ENCODE data around the gene PFKL. TPM values are rescaled to one million over a fixed set of nuclear protein-coding genes. Genes with fewer than 3 reads are reported as not detected.

Gene PFKL
- total and polyA plus RNA-seq, 2 of the 8 experiments (the other 6 are each of a cell fraction or from before 2014, with no cell fraction given), result 80.2 to 82.3 TPM

- H3K27ac ChIP-seq (ENCODE audit: low read depth, low read length), result no peak overlapping the region
- no peak overlapping the region for H4K91ac ChIP-seq (replicated peaks; ENCODE audit: insufficient read length, low read length)
- H3K4me1 ChIP-seq (replicated peaks in 1 of 4; ENCODE audit: control insufficient read depth in 3 of 4, insufficient read depth in 4 of 4, low read length in 3 of 4), result peaks cover 0 to 7% (median 4%) of the 10 kb centered on the region in 4 experiments; a peak in 6 of 7 replicates
- H3K9ac ChIP-seq (replicated peaks in 1 of 4; ENCODE audit: extremely low read depth in 1 of 4, low read depth in 3 of 4, low read length in 3 of 4), result no peak overlapping the region
- no peak overlapping the region for H3K23ac ChIP-seq (ENCODE audit: insufficient read length)
- H3K18ac ChIP-seq (ENCODE audit: extremely low read depth, low read length), result no peak overlapping the region
- H4K8ac ChIP-seq (ENCODE audit: extremely low read depth, insufficient read depth, low read length), result no peak overlapping the region
- 85% methylated on average over 4 of the region's 4 CpGs; no CpG with 5 or more reads in 1 of the 2 experiments for WGBS, 2 experiments (ENCODE audit: extremely low coverage in 1 of 2, insufficient coverage in 1 of 2, insufficient read length in 1 of 2, insufficient replicate concordance in 2 of 2, low coverage in 1 of 2, low lambda C conversion rate in 2 of 2, missing lambda C conversion rate in 1 of 2)
- H2BK20ac ChIP-seq (ENCODE audit: low read length), result no peak overlapping the region
- no peaks in the 10 kb centered on the region for H3K23me2 ChIP-seq (ENCODE audit: low read depth, low read length)
- TF ChIP-seq RXRA (IDR thresholded peaks at IDR 0.05; ENCODE audit: insufficient read depth, low read depth, low read length) (no peak), CHD2 (IDR thresholded peaks at IDR 0.05; ENCODE audit: low read length) (no peak), JUND (IDR thresholded peaks at IDR 0.05; ENCODE audit: low read length) (no peak), KDM5A (IDR thresholded peaks at IDR 0.05; ENCODE audit: low read length) (no peak), POU5F1 (IDR thresholded peaks at IDR 0.05; ENCODE audit: low read depth, low read length) (no peak)
- no peak overlapping the region for H3K56ac ChIP-seq (replicated peaks; ENCODE audit: insufficient read length, low read depth, low read length)
- no peak overlapping the region for H2AFZ ChIP-seq (ENCODE audit: low read length)
- no peaks in the 10 kb centered on the region for H3K27me3 ChIP-seq (replicated peaks in 1 of 4; ENCODE audit: control insufficient read depth in 3 of 4, extremely low read depth in 1 of 4, insufficient read depth in 3 of 4, low read length in 3 of 4)
- no peak overlapping the region for H3K14ac ChIP-seq (ENCODE audit: insufficient read length)
- no peaks in the 10 kb centered on the region for H3K9me3 ChIP-seq (ENCODE audit: insufficient read depth in 2 of 2, low read depth in 1 of 2, low read length in 1 of 2)
- no peaks in the 10 kb centered on the region for H3K36me3 ChIP-seq (ENCODE audit: control insufficient read depth in 2 of 4, insufficient read depth in 4 of 4, low read length in 3 of 4)
- CTCF ChIA-PET (ENCODE audit: partially characterized antibody), result interaction anchor here (2.6 kb wide), 1 partner anchor 37 kb away, joined by 8 read pairs; no protein-coding TSS in a partner anchor
- no peak overlapping the region for H4K5ac ChIP-seq (ENCODE audit: insufficient read length, low read depth, low read length)
- no peak for DNase-seq (ENCODE audit: low read depth in 1 of 2, low spot score in 2 of 2)
- no peaks in the 10 kb centered on the region for H3K79me1 ChIP-seq (ENCODE audit: low read depth, low read length)
- no peak for FAIRE-seq
- no peak overlapping the region for H2AK5ac ChIP-seq (ENCODE audit: low read depth, low read length)
- H2BK12ac ChIP-seq (ENCODE audit: low read depth, low read length), result no peak overlapping the region
- POLR2A ChIA-PET (ENCODE audit: partially characterized antibody), result no interaction called here
- no peak overlapping the region for H3K4me2 ChIP-seq (ENCODE audit: insufficient read depth in 1 of 2, low read depth in 2 of 2, low read length in 2 of 2)
- H2BK120ac ChIP-seq (replicated peaks; ENCODE audit: low read depth, low read length), result no peak overlapping the region
- H2BK15ac ChIP-seq (ENCODE audit: low read length), result no peak overlapping the region
- H3K79me2 ChIP-seq (ENCODE audit: control insufficient read depth in 1 of 2, insufficient read depth in 2 of 2, low read length in 2 of 2), result no peaks in the 10 kb centered on the region
- H4K20me1 ChIP-seq (replicated peaks in 1 of 2; ENCODE audit: control insufficient read depth in 1 of 2, insufficient read depth in 2 of 2, low read length in 2 of 2), result no peaks in the 10 kb centered on the region
- no peak overlapping the region for H3K4me3 ChIP-seq (ENCODE audit: extremely low read depth in 1 of 4, insufficient read depth in 2 of 4, low read depth in 3 of 4, low read length in 4 of 4)
- H2BK5ac ChIP-seq (ENCODE audit: low read depth, low read length), result no peak overlapping the region
- no peak overlapping the region for H3K4ac ChIP-seq (replicated peaks; ENCODE audit: insufficient read length, low read depth, low read length)
Observed at GRCh38 chr21:44260066-44260465, 39.8 kb upstream of the PFKL start.

Data from H1 (cell line).